GM23338 (cell line): ENCODE data around the gene MAPK1. TPM values are rescaled to one million over a fixed set of nuclear protein-coding genes. Genes with fewer than 3 reads are reported as not detected.

Source experiments
- ATAC-seq: fragments of 200-7000 bp; cut with Tn5 transposase; 3 replicates; pipeline ENCODE4 v1.9.1; 2020
- DNase-seq: peaks from one replicate; pipeline ENCODE4 v3.0.0-alpha.2; 2015; ENCODE audit warnings: low spot score
- H2AFZ ChIP-seq: fragments of 200-600 bp; sonication (generic); 2 replicates; pipeline ENCODE4 v1.8.0; 2016; ENCODE audit warnings: antibody characterized with exemption, mild to moderate bottlenecking, moderate library complexity
- H3F3A ChIP-seq: fragments of 200-600 bp; sonication (generic); replicated peaks from 2 replicates; pipeline ENCODE4 v1.8.0; 2017; ENCODE audit warnings: antibody characterized with exemption, mixed run types, low read depth
- H3K27ac ChIP-seq: fragments of 200-600 bp; sonication (generic); 2 replicates; pipeline ENCODE4 v1.6.1; 2016; ENCODE audit warnings: low read depth
- H3K27me3 ChIP-seq: fragments of 200-600 bp; sonication (generic); 2 replicates; pipeline ENCODE4 v1.8.0; 2016; ENCODE audit warnings: mild to moderate bottlenecking, mixed run types, moderate library complexity; ENCODE audit not compliant: insufficient read depth
- H3K36me3 ChIP-seq: fragments of 200-600 bp; sonication (generic); 2 replicates; pipeline ENCODE4 v1.8.0; 2016; ENCODE audit warnings: mild to moderate bottlenecking; ENCODE audit not compliant: insufficient read depth
- H3K4me1 ChIP-seq: fragments of 200-600 bp; sonication (generic); 2 replicates; pipeline ENCODE4 v1.8.0; 2016; ENCODE audit warnings: mild to moderate bottlenecking, moderate library complexity; ENCODE audit not compliant: insufficient read depth
- H3K4me2 ChIP-seq: fragments of 200-600 bp; sonication (generic); 2 replicates; pipeline ENCODE4 v1.7.1; 2017; ENCODE audit warnings: mixed run types
- H3K4me3 ChIP-seq: fragments of 200-600 bp; sonication (generic); 2 replicates; pipeline ENCODE4 v1.6.1; 2016; ENCODE audit warnings: mixed run types
- H3K79me2 ChIP-seq: fragments of 200-600 bp; sonication (generic); replicated peaks from 2 replicates; pipeline ENCODE4 v1.8.0; 2017; ENCODE audit warnings: mild to moderate bottlenecking; ENCODE audit not compliant: insufficient read depth
- H3K9me2 ChIP-seq: fragments of 200-600 bp; sonication (generic); 2 replicates; pipeline ENCODE4 v1.8.0; 2017; ENCODE audit not compliant: insufficient read depth
- H4K20me1 ChIP-seq: fragments of 200-600 bp; sonication (generic); replicated peaks from 2 replicates; pipeline ENCODE4 v1.8.0; 2017; ENCODE audit warnings: mild to moderate bottlenecking; ENCODE audit not compliant: insufficient read depth
- H3K27ac Mint-ChIP-seq: 2 replicates; pipeline ENCODE4 v1.8.0; 2020; ENCODE audit warnings: inconsistent platforms, mild to moderate bottlenecking, moderate library complexity, mixed read lengths
- H3K27me3 Mint-ChIP-seq: 3 replicates; pipeline ENCODE4 v1.8.0; 2022; ENCODE audit warnings: low read depth, mild to moderate bottlenecking, moderate library complexity, mixed read lengths, inconsistent platforms; ENCODE audit not compliant: insufficient read depth, poor library complexity
- H3K36me3 Mint-ChIP-seq: 3 replicates; pipeline ENCODE4 v1.8.0; 2021; ENCODE audit warnings: low read depth, mild to moderate bottlenecking, inconsistent platforms, moderate library complexity, mixed read lengths
- H3K4me1 Mint-ChIP-seq: 3 replicates; pipeline ENCODE4 v1.8.0; 2020; ENCODE audit warnings: mild to moderate bottlenecking, inconsistent platforms, mixed read lengths
- H3K4me3 Mint-ChIP-seq: 3 replicates; pipeline ENCODE4 v1.8.0; 2021; ENCODE audit warnings: moderate library complexity, mild to moderate bottlenecking, inconsistent platforms, mixed read lengths
- H3K9me3 Mint-ChIP-seq: 3 replicates; pipeline ENCODE4 v1.8.0; 2020; ENCODE audit warnings: moderate library complexity, mild to moderate bottlenecking, inconsistent platforms, mixed read lengths
- CREB1 ChIP-seq: fragments of 250-450 bp; sonication (Bioruptor Pico); IDR thresholded peaks from 2 replicates; pipeline ENCODE4 v1.5.0; 2020; ENCODE audit warnings: low read depth, mild to moderate bottlenecking, moderate library complexity
- ETS1 ChIP-seq: IDR thresholded peaks from 2 replicates; pipeline ENCODE4 v1.6.1; 2016; ENCODE audit warnings: antibody characterized with exemption
- JUNB ChIP-seq: IDR thresholded peaks from one replicate; pipeline ENCODE4 v1.6.1; 2016; ENCODE audit warnings: antibody characterized with exemption; ENCODE audit not compliant: unreplicated experiment
- NANOG ChIP-seq: IDR thresholded peaks from 2 replicates; pipeline ENCODE4 v1.6.1; 2016; ENCODE audit warnings: antibody characterized with exemption, borderline replicate concordance
- REST ChIP-seq: IDR thresholded peaks from one replicate; pipeline ENCODE4 v1.6.1; 2018; ENCODE audit warnings: antibody characterized with exemption; ENCODE audit not compliant: unreplicated experiment
- STAT1 ChIP-seq: IDR thresholded peaks from one replicate; pipeline ENCODE4 v1.6.1; 2016; ENCODE audit warnings: antibody characterized with exemption; ENCODE audit not compliant: unreplicated experiment
- ZNF114 ChIP-seq: fragments of 250-450 bp; sonication (Bioruptor Pico); IDR thresholded peaks from 2 replicates; pipeline ENCODE4 v1.5.0; 2020; ENCODE audit warnings: mild to moderate bottlenecking, moderate library complexity
- polyA plus RNA-seq: library from polyadenylated mRNA; unstranded; fragments of >200 nt; fragmentation: Nextera tagmentation; extraction: Ambion mirVana; gene quantifications from 2 replicates; pipeline ENCODE4 v1.2.1, GENCODE V29; 2016
- total RNA-seq: library from RNA; depleted of rRNA; stranded (reverse); fragments of >200 nt; shearing (Covaris generic); gene quantifications from 2 replicates; pipeline ENCODE4 v1.2.3, GENCODE V29; 2014
- TF ChIP-seq, protein P1 (sequence below), 2 experiments: fragments of 200-600 bp in 1 of 2; sonication (generic) in 1 of 2; conservative IDR thresholded peaks; 2 replicates each; pipeline versions ENCODE4 v1.5.1 to v1.6.1; 2016 to 2017; ENCODE audit warnings: antibody characterized with exemption in 2 of 2, low read depth in 2 of 2, mild to moderate bottlenecking in 2 of 2, moderate library complexity in 1 of 2

The MAPK1 gene
- total and polyA plus RNA-seq, 2 experiments from 2014 or later, result 17.4 to 77.5 TPM

- TF ChIP-seq NANOG (no peak), STAT1 (no peak), CREB1 (CRISPR knock-in tag) (no peak)
These were observed 139.2 kb downstream of the MAPK1 start (continued) for GRCh38 chr22:21728270-21728669.

DNA sequence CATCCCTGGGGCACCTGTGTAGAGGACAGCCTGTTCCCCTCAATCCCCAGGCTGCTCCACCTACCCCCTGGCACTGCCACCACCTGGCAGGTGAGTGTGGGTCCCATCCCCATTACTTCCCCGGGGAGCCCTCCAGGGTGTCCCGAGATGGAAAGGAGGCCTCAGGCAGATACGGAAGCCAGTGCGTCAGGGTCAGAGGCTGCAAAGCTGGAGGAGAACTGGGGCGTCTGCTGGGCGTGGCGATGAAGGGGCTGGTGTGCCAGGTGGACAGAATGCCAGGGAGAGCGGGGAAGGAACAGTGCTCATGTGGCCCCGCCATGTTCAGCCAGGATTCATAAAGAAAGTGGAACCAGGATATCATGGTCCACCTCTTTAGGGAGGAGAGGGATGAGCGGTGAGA is 139.7 kb downstream of the MAPK1 start:
- Histone ChIP-seq H3K4me2 (no peak overlapping the region), H2AFZ (no peak overlapping the region), H3K27me3 (no peaks in the 10 kb centered on the region), H4K20me1 (no peaks in the 10 kb centered on the region; the same call in 1 of the 2 replicates), H3K79me2 (no peaks in the 10 kb centered on the region), H3K4me3 (no peak overlapping the region), H3K9me2 (no peaks in the 10 kb centered on the region), H3K36me3 (no peaks in the 10 kb centered on the region), H3K4me1 (0 out of 2 replicates have a peak, but pooled peaks cover 3% of the 10 kb centered on the region), H3F3A (no peaks in the 10 kb centered on the region), H3K27ac (no peak overlapping the region)
- no peaks in the 10 kb centered on the region for H3K36me3 Mint-ChIP-seq
- peaks cover 8% of the 10 kb centered on the region; the same call in 2 of the 3 replicates for H3K4me1 Mint-ChIP-seq
- H3K27me3 Mint-ChIP-seq, result peaks cover 9% of the 10 kb centered on the region
- TF ChIP-seq ZNF114 (CRISPR knock-in tag) (no peak), ETS1 (no peak), JUNB (no peak), REST (no peak)
- TF ChIP-seq, protein P1, sequence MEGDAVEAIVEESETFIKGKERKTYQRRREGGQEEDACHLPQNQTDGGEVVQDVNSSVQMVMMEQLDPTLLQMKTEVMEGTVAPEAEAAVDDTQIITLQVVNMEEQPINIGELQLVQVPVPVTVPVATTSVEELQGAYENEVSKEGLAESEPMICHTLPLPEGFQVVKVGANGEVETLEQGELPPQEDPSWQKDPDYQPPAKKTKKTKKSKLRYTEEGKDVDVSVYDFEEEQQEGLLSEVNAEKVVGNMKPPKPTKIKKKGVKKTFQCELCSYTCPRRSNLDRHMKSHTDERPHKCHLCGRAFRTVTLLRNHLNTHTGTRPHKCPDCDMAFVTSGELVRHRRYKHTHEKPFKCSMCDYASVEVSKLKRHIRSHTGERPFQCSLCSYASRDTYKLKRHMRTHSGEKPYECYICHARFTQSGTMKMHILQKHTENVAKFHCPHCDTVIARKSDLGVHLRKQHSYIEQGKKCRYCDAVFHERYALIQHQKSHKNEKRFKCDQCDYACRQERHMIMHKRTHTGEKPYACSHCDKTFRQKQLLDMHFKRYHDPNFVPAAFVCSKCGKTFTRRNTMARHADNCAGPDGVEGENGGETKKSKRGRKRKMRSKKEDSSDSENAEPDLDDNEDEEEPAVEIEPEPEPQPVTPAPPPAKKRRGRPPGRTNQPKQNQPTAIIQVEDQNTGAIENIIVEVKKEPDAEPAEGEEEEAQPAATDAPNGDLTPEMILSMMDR (conservative IDR thresholded peaks at IDR 0.05; ENCODE audit: low read depth in 2 of 2), result no peak
- H3K9me3 Mint-ChIP-seq, result no peaks in the 10 kb centered on the region
- H3K4me3 Mint-ChIP-seq, result no peak overlapping the region
- no peak for DNase-seq
- ATAC-seq, result no peak
- H3K27ac Mint-ChIP-seq, result no peak overlapping the region
